Activated T-helper 17 cell treated with anti-CD3 and anti-CD28 coated beads, Interleukin-2, amount 50 U/mL, for 72 hours (primary cell): ENCODE measurements around the gene DACT1. TPM values are rescaled to one million over a fixed set of nuclear protein-coding genes. Genes with fewer than 3 reads are reported as not detected.

Experiments
- ATAC-seq: fragments of 150-1000 bp; cut with Tn5 transposase; replicated peaks from 2 replicates; pipeline ENCODE4 v1.10.0; 2021; ENCODE audit warnings: mild to moderate bottlenecking, moderate library complexity
- H3K27ac Mint-ChIP-seq: one replicate; pipeline ENCODE4 v1.8.0; 2022; ENCODE audit warnings: mixed read lengths
- H3K27me3 Mint-ChIP-seq: one replicate; pipeline ENCODE4 v1.8.0; 2022; ENCODE audit warnings: mixed read lengths
- H3K36me3 Mint-ChIP-seq: one replicate; pipeline ENCODE4 v1.8.0; 2022; ENCODE audit warnings: low read depth, mild to moderate bottlenecking, mixed read lengths
- H3K4me1 Mint-ChIP-seq: one replicate; pipeline ENCODE4 v1.8.0; 2022; ENCODE audit warnings: mixed read lengths
- H3K4me3 Mint-ChIP-seq: one replicate; pipeline ENCODE4 v1.8.0; 2022; ENCODE audit warnings: mild to moderate bottlenecking, mixed read lengths
- H3K9me3 Mint-ChIP-seq: one replicate; pipeline ENCODE4 v1.8.0; 2022; ENCODE audit warnings: mixed read lengths
- total RNA-seq, 2 donors: library from RNA; stranded (reverse); gene quantifications; one replicate each; pipeline ENCODE4 v1.2.3, GENCODE V29; 2022

The DACT1 gene
- total RNA-seq, 2 donors from 2014 or later = 2.5 to 2.8 TPM

GRCh38 chr14:58668848-58669480, 31.2 kb downstream of the DACT1 start:
- Mint-ChIP-seq H3K27ac (no peak overlapping the region), H3K4me3 (no peak overlapping the region)

GRCh38 chr14:58669556-58670200, 31.9 kb downstream of the DACT1 start:
- no peak overlapping the region for H3K27ac Mint-ChIP-seq
- no peaks in the 10 kb centered on the region for H3K4me1 Mint-ChIP-seq
- ATAC-seq = no peak
- H3K27me3 Mint-ChIP-seq = peaks cover 4% of the 10 kb centered on the region
- no peak overlapping the region for H3K4me3 Mint-ChIP-seq
- H3K36me3 Mint-ChIP-seq = no peaks in the 10 kb centered on the region
- no peaks in the 10 kb centered on the region for H3K9me3 Mint-ChIP-seq

More at GRCh38 chr14:58668848-58669480, 31.2 kb downstream of the DACT1 start:
- Mint-ChIP-seq H3K4me1 (no peaks in the 10 kb centered on the region), H3K27me3 (peaks cover 4% of the 10 kb centered on the region), H3K9me3 (no peaks in the 10 kb centered on the region), H3K36me3 (no peaks in the 10 kb centered on the region)
- ATAC-seq = no peak

GRCh38 chr14:58671024-58671423, 33.3 kb downstream of the DACT1 start:
- Mint-ChIP-seq H3K4me3 (no peak overlapping the region), H3K4me1 (no peaks in the 10 kb centered on the region), H3K27ac (no peak overlapping the region), H3K9me3 (no peaks in the 10 kb centered on the region), H3K36me3 (no peaks in the 10 kb centered on the region), H3K27me3 (peaks cover 7% of the 10 kb centered on the region)
- ATAC-seq = no peak

GRCh38 chr14:58671436-58671835, 33.7 kb downstream of the DACT1 start:
- H3K36me3 Mint-ChIP-seq = no peaks in the 10 kb centered on the region
- H3K27me3 Mint-ChIP-seq = peaks cover 7% of the 10 kb centered on the region
- no peak overlapping the region for H3K27ac Mint-ChIP-seq
- no peak for ATAC-seq
- no peaks in the 10 kb centered on the region for H3K9me3 Mint-ChIP-seq
- H3K4me3 Mint-ChIP-seq = no peak overlapping the region
- no peaks in the 10 kb centered on the region for H3K4me1 Mint-ChIP-seq

- Mint-ChIP-seq H3K27ac (no peak overlapping the region), H3K36me3 (no peaks in the 10 kb centered on the region), H3K9me3 (no peaks in the 10 kb centered on the region), H3K4me3 (no peak overlapping the region), H3K4me1 (no peaks in the 10 kb centered on the region), H3K27me3 (peaks cover 13% of the 10 kb centered on the region)
- ATAC-seq = no peak
Observed at GRCh38 chr14:58673722-58674121, 36.0 kb downstream of the DACT1 start.

- Mint-ChIP-seq H3K36me3 (no peaks in the 10 kb centered on the region), H3K4me1 (no peaks in the 10 kb centered on the region), H3K9me3 (no peaks in the 10 kb centered on the region), H3K27me3 (peaks cover 13% of the 10 kb centered on the region), H3K27ac (no peak overlapping the region), H3K4me3 (no peak overlapping the region)
- ATAC-seq = no peak
Observed at GRCh38 chr14:58677001-58677400, 39.2 kb downstream of the DACT1 start.

- Mint-ChIP-seq H3K27ac (no peak overlapping the region), H3K36me3 (no peaks in the 10 kb centered on the region), H3K4me1 (no peaks in the 10 kb centered on the region), H3K9me3 (no peaks in the 10 kb centered on the region), H3K4me3 (no peak overlapping the region), H3K27me3 (peaks cover 13% of the 10 kb centered on the region)
- no peak for ATAC-seq
Observed at GRCh38 chr14:58677517-58677916, 39.8 kb downstream of the DACT1 start.

GRCh38 chr14:58677996-58678395, 40.2 kb downstream of the DACT1 start:
- Mint-ChIP-seq H3K27ac (no peak overlapping the region), H3K9me3 (no peaks in the 10 kb centered on the region), H3K27me3 (peaks cover 10% of the 10 kb centered on the region), H3K4me3 (no peak overlapping the region), H3K4me1 (no peaks in the 10 kb centered on the region), H3K36me3 (no peaks in the 10 kb centered on the region)
- no peak for ATAC-seq

- no peaks in the 10 kb centered on the region for H3K36me3 Mint-ChIP-seq
- peaks cover 8% of the 10 kb centered on the region for H3K27me3 Mint-ChIP-seq
Observed at GRCh38 chr14:58680698-58681097, 42.9 kb downstream of the DACT1 start.

GRCh38 chr14:58687232-58687795, 49.6 kb downstream of the DACT1 start:
- no peaks in the 10 kb centered on the region for H3K36me3 Mint-ChIP-seq
- ATAC-seq = no peak

More at GRCh38 chr14:58680698-58681097, 42.9 kb downstream of the DACT1 start:
- H3K4me3 Mint-ChIP-seq = no peak overlapping the region
- ATAC-seq = no peak
- H3K4me1 Mint-ChIP-seq = no peaks in the 10 kb centered on the region
- H3K27ac Mint-ChIP-seq = no peak overlapping the region
- H3K9me3 Mint-ChIP-seq = no peaks in the 10 kb centered on the region

GRCh38 chr14:58690801-58691516, 53.2 kb downstream of the DACT1 start:
- ATAC-seq = no peak
- no peak overlapping the region for H3K4me3 Mint-ChIP-seq
- peaks cover 10% of the 10 kb centered on the region for H3K27me3 Mint-ChIP-seq
- H3K27ac Mint-ChIP-seq = no peak overlapping the region
- H3K9me3 Mint-ChIP-seq = no peaks in the 10 kb centered on the region
- H3K36me3 Mint-ChIP-seq = no peaks in the 10 kb centered on the region
- H3K4me1 Mint-ChIP-seq = no peaks in the 10 kb centered on the region

More at GRCh38 chr14:58687232-58687795, 49.6 kb downstream of the DACT1 start:
- Mint-ChIP-seq H3K27ac (no peak overlapping the region), H3K4me3 (no peak overlapping the region), H3K27me3 (peaks cover 6% of the 10 kb centered on the region), H3K4me1 (no peaks in the 10 kb centered on the region), H3K9me3 (no peaks in the 10 kb centered on the region)

GRCh38 chr14:58693048-58693447, 55.3 kb downstream of the DACT1 start:
- Mint-ChIP-seq H3K36me3 (no peaks in the 10 kb centered on the region), H3K4me3 (no peak overlapping the region), H3K27me3 (peaks cover 10% of the 10 kb centered on the region), H3K4me1 (no peaks in the 10 kb centered on the region), H3K9me3 (no peaks in the 10 kb centered on the region), H3K27ac (no peak overlapping the region)
- no peak for ATAC-seq

GRCh38 chr14:58695514-58695913, 57.8 kb downstream of the DACT1 start:
- no peaks in the 10 kb centered on the region for H3K4me1 Mint-ChIP-seq
- H3K4me3 Mint-ChIP-seq = no peak overlapping the region
- ATAC-seq = no peak
- H3K27ac Mint-ChIP-seq = no peak overlapping the region
- no peaks in the 10 kb centered on the region for H3K36me3 Mint-ChIP-seq
- H3K9me3 Mint-ChIP-seq = no peaks in the 10 kb centered on the region
- H3K27me3 Mint-ChIP-seq = peaks cover 13% of the 10 kb centered on the region

GRCh38 chr14:58697266-58697929, 59.6 kb downstream of the DACT1 start:
- Mint-ChIP-seq H3K27ac (no peak overlapping the region), H3K4me1 (no peaks in the 10 kb centered on the region), H3K36me3 (no peaks in the 10 kb centered on the region), H3K9me3 (no peaks in the 10 kb centered on the region), H3K4me3 (no peak overlapping the region), H3K27me3 (peaks cover 16% of the 10 kb centered on the region)
- ATAC-seq = no peak
